ENCODE data around the gene TK2.
"Not testable (repeated sequence)": the region's sequence is repeated elsewhere in the genome, so short reads cannot be mapped to it uniquely, and the experiment has no call there.

The TK2 gene

GRCh38 chr16:66549284-66550131, at the start of gene TK2:
TK2 (minus strand) TSS chr16:66550122; CDS start chr16:66550061, 61 bp downstream.
- peak; percentile 29 for DNase-seq

DNA sequence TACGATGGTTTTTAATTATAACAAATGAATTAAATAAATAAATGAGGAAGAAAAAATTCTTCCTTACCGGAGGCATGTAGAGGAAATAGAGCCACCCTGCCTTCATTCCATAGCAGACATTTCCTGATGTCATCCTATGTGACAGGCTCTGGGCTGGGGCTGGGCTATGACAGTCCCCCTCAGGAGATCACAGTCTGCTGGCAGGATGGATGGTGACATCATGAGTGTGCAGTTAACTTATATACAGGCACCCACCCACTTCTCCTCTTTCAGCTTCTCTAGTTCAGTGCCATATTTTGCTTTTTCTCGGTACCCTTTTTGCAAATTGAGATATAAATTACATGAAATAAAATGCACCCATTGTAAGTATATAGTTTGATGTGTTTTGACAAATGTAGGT, 48.2 kb upstream of the TK2 start:
- DNase-seq = no peak

DNA sequence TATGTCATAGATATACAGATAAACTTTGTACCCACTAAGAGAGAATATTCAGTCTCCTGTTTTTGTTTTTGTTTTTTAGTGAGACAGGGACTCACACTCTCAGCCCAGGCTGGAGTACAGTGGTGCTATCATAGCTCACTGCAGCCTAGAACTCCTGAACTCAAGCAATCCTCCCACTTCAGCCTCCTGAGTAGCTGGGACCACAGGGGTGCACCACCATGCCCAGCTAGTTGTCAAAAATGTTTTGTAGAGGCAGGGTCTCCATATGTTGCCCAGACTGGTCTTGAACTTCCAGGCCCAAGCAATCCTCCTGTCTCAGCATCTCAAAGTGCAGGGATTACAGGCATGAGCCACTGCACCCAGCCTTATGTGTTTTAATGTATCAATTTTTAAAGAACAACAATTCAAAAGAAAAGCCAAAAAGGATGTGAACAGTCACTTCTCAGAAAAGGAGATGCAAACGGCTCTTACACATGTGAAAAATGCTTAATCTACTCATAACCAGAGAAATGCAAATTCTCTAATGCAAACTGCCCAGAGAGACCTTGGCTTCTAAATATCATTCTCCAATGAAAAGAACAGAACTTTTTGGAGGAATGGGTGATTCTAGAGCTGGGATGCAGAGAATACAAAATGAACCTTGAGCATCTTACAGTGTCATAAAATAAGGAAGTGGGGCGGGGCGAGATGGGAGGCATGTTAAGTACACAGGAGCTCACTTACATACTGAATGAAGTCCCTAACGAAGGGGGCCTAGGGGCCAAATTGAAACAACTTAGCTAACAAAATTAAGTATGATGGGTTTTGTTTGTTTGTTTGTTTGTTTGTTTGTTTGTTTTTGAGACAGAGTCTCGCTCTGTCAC, 47.3 kb upstream of the TK2 start:
- DNase-seq = no peak

DNA sequence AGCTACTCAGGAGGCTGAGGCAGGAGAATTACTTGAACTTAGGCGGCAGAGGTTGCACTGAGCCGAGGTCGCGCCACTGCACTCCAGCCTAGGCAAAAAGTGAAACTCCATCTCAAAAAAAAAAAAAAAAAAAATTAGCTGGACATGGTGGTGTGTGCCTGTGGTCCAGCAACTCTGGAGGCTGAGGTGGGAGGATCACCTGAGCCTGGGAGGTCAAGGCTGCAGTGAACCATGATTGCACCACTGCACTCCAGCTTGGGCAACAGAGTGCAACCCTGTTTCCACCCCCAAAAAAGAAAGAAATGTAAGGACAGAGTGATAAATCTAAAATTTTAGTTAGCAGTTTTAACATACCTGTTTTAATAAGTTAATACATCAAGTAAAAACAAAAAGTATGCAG, 46.6 kb upstream of the TK2 start:
- DNase-seq = not testable (repeated sequence)

- DNase-seq = no peak
Observed at GRCh38 chr16:66594739-66595138, 44.8 kb upstream of the TK2 start.

DNA sequence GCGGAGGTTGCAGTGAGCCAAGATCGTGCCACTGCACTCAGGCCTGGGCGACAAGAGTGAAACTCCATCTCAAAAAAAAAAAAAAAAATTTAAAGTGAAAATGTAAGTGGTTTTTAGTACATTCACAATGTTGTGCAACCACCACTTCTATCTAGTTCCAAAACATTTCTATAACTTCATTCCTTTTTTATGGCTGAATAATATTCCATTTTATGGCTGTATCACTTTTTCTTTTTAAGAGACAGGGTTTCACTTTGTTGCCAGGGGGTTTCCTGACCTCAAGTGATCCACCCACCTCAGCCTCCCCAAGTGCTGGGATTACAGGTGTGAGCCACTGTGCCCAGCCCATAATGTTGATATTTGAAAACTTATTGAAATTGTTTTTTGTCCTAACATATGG, 42.9 kb upstream of the TK2 start:
- no peak for DNase-seq

- DNase-seq = no peak
Observed at GRCh38 chr16:66592241-66592640, 42.3 kb upstream of the TK2 start.

- DNase-seq = no peak
Observed at GRCh38 chr16:66591018-66591417, 41.1 kb upstream of the TK2 start.

GRCh38 chr16:66590322-66590721, 40.4 kb upstream of the TK2 start:
- no peak for DNase-seq

GRCh38 chr16:66588981-66589713, 39.2 kb upstream of the TK2 start:
- DNase-seq = no peak

DNA sequence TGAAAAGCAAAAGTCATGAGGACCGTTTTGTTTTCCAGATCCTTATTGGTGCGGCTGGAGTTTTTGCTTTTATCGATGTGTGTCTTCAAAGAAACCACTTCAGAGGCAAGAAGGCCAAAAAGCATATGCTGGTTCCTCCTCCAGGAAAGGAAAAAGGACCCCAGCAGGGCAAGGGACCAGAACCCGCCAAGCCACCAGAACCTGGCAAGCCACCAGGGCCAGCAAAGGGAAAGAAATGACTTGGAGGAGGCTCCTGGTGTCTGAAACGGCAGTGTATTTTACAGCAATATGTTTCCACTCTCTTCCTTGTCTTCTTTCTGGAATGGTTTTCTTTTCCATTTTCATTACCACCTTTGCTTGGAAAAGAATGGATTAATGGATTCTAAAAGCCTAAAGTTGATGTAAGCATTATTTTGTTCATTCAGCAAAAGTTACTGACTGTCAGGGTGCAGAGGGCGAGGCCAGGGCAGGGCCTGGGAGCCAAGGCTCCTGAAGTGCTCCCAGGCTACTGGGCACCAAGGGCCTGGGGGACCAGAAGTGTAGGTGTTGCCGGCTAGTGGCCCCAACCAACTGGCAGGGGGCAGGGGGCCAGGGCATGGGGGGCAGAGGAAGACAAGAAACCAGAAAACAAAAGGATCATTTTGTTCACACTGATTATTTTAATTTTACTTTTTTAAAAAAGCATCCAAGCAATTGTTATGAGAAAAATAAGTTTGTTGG, 38.1 kb upstream of the TK2 start:
- DNase-seq = no peak

- DNase-seq = no peak
Observed at GRCh38 chr16:66585481-66586239, 35.7 kb upstream of the TK2 start.

DNA sequence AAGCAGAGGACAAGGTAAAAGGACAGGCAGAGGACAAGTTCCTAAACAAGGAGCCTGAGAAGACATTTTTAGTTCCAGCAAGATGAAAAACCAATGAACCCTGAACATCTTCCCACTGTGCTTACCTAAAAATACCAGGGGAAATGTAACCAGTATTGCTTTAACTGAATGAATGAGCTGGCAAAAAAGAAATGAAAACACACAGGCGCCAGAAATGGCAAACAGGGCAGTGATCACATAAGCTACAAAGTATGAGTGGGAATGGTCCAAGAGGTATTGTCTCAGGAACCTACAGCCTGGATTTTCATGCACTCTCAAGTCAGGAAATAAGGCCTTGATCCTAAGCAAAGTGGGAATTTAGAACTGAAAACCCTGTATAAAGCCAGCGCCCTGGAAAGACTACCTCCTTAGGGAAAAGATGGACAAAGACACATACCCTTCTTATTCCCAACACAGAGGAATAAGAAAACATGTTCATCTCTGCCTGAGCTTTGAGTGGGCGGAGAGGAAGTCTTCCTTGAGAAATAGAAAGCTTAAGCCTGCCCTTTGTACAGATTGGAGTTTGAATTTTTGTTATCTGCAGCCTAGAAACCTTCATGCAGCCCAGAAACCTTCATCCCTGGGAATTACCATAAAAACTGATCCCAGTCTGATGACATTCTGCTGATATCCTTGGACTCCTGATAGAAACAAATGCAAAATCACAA, 31.5 kb upstream of the TK2 start:
- no peak for DNase-seq

- DNase-seq = peak; percentile 66
Observed at GRCh38 chr16:66580605-66581209, 30.8 kb upstream of the TK2 start.

GRCh38 chr16:66578651-66579531, 29.0 kb upstream of the TK2 start, which contains the start of gene CMTM2:
CMTM2 (plus strand) TSS chr16:66579463; CDS start chr16:66579608, 145 bp downstream.
- DNase-seq = no peak

DNA sequence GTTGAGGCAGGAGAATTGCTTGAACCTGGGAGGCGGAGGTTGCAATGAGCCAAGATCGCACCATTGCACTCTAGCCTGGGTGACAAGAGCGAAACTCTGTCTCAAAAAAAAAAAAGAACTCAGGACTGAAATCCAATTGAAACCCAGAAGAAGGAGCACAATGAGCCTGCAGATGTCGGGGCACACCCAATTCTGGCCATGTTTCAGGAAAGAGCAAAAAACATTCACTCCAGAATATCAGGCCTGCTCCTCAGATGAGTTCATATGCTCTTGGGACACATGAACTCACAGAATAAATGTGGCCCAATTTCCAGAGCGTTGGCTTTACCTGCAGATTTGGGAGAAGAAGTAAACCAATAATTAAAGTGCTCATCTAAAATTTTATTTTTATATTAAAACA, 26.4 kb upstream of the TK2 start:
- no peak for DNase-seq

- DNase-seq = no peak
Observed at GRCh38 chr16:66575060-66575459, 25.1 kb upstream of the TK2 start.

DNA sequence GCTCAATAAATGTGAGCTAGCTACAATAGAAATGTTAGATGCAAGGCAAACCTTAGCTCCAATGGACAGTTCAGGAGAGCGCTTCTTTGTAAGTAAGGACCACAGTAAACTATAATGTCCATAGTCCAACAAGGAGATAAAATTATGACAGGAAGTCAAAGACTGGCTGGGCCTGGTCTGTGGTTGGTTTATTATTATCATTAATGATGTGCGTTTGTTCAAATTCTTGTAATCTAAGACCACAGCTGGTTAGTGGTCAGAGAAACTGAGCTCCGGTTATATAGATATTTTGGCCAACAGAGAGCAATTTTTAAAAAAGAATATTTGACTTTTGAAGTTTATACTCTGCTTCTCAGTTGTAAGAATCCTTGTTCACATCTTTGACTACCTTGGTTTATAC, 24.6 kb upstream of the TK2 start:
- DNase-seq = no peak

GRCh38 chr16:66574081-66574480, 24.2 kb upstream of the TK2 start:
- no peak for DNase-seq

- no peak for DNase-seq
Observed at GRCh38 chr16:66572356-66572755, 22.4 kb upstream of the TK2 start.
